ENCODE measurements around the gene TMEM100. TPM values are rescaled to one million over a fixed set of nuclear protein-coding genes. Genes with fewer than 3 reads are reported as not detected.

TMEM100 gene
- total and polyA plus RNA-seq, 2 donors (not counting 1 experiment from before 2014, with no cell fraction given) = not detected

- H3K4me3 Mint-ChIP-seq = no peak overlapping the region
- no peak overlapping the region for H3K4me3 ChIP-seq (ENCODE audit: control extremely low read depth in 1 of 5, extremely low read depth in 1 of 5, insufficient read depth in 1 of 5, low read depth in 2 of 5, low read length in 4 of 5)
- no peak overlapping the region for H3K4me2 ChIP-seq (replicated peaks; ENCODE audit: low read depth, low read length, poor library complexity, severe bottlenecking)
- intact Hi-C loops (cut with micrococcal nuclease) = no loop called here
- H3K9me3 Mint-ChIP-seq (ENCODE audit: insufficient read depth) = peaks cover 3% of the 10 kb centered on the region
- DNase-seq (no peak), ATAC-seq (ENCODE audit: low read depth) (no peak)
- H3K27me3 Mint-ChIP-seq = peaks cover 52% of the 10 kb centered on the region
- CTCF ChIA-PET = no interaction called here
- H3K27ac ChIP-seq (ENCODE audit: low read length in 2 of 2) = no peak overlapping the region
- H4K20me1 ChIP-seq (ENCODE audit: control insufficient read depth, insufficient read depth, low read length, poor library complexity, severe bottlenecking) = no peaks in the 10 kb centered on the region
- no peaks in the 10 kb centered on the region for H3K36me3 ChIP-seq (replicated peaks in 1 of 2; ENCODE audit: control extremely low read depth in 1 of 2, control insufficient read depth in 1 of 2, extremely low read depth in 1 of 2, insufficient read depth in 2 of 2, low read length in 1 of 2)
- no peak overlapping the region for H3K27ac Mint-ChIP-seq
- H3K79me2 ChIP-seq (ENCODE audit: control insufficient read depth, insufficient read depth, low read length) = no peaks in the 10 kb centered on the region
- H3K4me1 Mint-ChIP-seq = no peaks in the 10 kb centered on the region
- TF ChIP-seq, protein P1, sequence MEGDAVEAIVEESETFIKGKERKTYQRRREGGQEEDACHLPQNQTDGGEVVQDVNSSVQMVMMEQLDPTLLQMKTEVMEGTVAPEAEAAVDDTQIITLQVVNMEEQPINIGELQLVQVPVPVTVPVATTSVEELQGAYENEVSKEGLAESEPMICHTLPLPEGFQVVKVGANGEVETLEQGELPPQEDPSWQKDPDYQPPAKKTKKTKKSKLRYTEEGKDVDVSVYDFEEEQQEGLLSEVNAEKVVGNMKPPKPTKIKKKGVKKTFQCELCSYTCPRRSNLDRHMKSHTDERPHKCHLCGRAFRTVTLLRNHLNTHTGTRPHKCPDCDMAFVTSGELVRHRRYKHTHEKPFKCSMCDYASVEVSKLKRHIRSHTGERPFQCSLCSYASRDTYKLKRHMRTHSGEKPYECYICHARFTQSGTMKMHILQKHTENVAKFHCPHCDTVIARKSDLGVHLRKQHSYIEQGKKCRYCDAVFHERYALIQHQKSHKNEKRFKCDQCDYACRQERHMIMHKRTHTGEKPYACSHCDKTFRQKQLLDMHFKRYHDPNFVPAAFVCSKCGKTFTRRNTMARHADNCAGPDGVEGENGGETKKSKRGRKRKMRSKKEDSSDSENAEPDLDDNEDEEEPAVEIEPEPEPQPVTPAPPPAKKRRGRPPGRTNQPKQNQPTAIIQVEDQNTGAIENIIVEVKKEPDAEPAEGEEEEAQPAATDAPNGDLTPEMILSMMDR (IDR thresholded peaks at IDR 0.05) = no peak
- no peak for TF ChIP-seq EZH2 (IDR thresholded peaks at IDR 0.05; ENCODE audit: borderline replicate concordance, insufficient read depth, low read depth, low read length, poor library complexity, severe bottlenecking)
- no peaks in the 10 kb centered on the region for H3K4me1 ChIP-seq (ENCODE audit: control insufficient read depth in 2 of 2, insufficient read depth in 2 of 2, low read length in 2 of 2)
- POLR2A ChIA-PET = no interaction called here
- H3K9ac ChIP-seq (ENCODE audit: low read length) = no peak overlapping the region
- no peak overlapping the region for H2AFZ ChIP-seq (ENCODE audit: insufficient read depth, low read depth, low read length, poor library complexity, severe bottlenecking)
- peaks cover 0 to 3% (median 0%) of the 10 kb centered on the region in 4 experiments for H3K27me3 ChIP-seq (replicated peaks in 1 of 4; ENCODE audit: control extremely low read depth in 1 of 4, control insufficient read depth in 3 of 4, insufficient read depth in 4 of 4, low read length in 3 of 4)
- WGBS (ENCODE audit: insufficient coverage) = no CpG with 5 or more reads among the region's 1 CpG
- H3K9me3 ChIP-seq (ENCODE audit: control extremely low read depth in 1 of 3, control insufficient read depth in 2 of 3, insufficient read depth in 1 of 3, low read length in 2 of 3) = peaks cover 0 to 3% (median 0%) of the 10 kb centered on the region in 3 donors
Observed at GRCh38 chr17:55704401-55704800, 18.3 kb downstream of the TMEM100 start.

DNA sequence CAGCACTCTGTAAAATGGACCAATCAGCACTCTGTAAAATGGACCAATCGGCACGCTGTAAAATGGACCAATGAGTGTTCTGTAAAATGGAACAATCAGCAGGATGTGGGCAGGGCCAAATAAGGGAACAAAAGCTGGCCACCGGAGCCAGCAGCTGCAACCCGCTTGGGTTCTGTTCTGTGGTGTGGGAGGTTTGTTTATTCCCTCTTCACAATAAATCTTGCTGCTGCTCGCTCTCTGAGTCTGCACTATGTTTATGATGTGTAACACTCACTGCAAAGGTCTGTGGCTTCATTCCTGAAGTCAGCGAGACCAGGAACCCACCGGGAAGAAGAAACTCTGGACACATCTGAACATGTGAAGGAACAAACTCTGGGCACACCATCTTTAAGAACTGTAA lies 20.5 kb downstream of the TMEM100 start:
- no peak for TF ChIP-seq EZH2 (IDR thresholded peaks at IDR 0.05; ENCODE audit: borderline replicate concordance, insufficient read depth, low read depth, low read length, poor library complexity, severe bottlenecking)
- TF ChIP-seq, protein P1 (IDR thresholded peaks at IDR 0.05) = no peak
- WGBS (ENCODE audit: insufficient coverage) = 98% methylated on average over 4 of the region's 7 CpGs
- H3K9me3 Mint-ChIP-seq (ENCODE audit: insufficient read depth) = peaks cover 3% of the 10 kb centered on the region
- peaks cover 0 to 3% (median 0%) of the 10 kb centered on the region in 3 donors for H3K9me3 ChIP-seq (ENCODE audit: control extremely low read depth in 1 of 3, control insufficient read depth in 2 of 3, insufficient read depth in 1 of 3, low read length in 2 of 3)
- no peak overlapping the region for H3K4me3 ChIP-seq (ENCODE audit: control extremely low read depth in 1 of 5, extremely low read depth in 1 of 5, insufficient read depth in 1 of 5, low read depth in 2 of 5, low read length in 4 of 5)
- no peaks in the 10 kb centered on the region for H3K4me1 Mint-ChIP-seq
- DNase-seq (no peak), ATAC-seq (ENCODE audit: low read depth) (no peak)
- no peaks in the 10 kb centered on the region for H4K20me1 ChIP-seq (ENCODE audit: control insufficient read depth, insufficient read depth, low read length, poor library complexity, severe bottlenecking)
- no peak overlapping the region for H3K27ac Mint-ChIP-seq
- H3K36me3 ChIP-seq (replicated peaks in 1 of 2; ENCODE audit: control extremely low read depth in 1 of 2, control insufficient read depth in 1 of 2, extremely low read depth in 1 of 2, insufficient read depth in 2 of 2, low read length in 1 of 2) = no peaks in the 10 kb centered on the region
- CTCF ChIA-PET = no interaction called here
- peaks cover 47% of the 10 kb centered on the region for H3K27me3 Mint-ChIP-seq
- no peaks in the 10 kb centered on the region for H3K79me2 ChIP-seq (ENCODE audit: control insufficient read depth, insufficient read depth, low read length)
- H3K4me2 ChIP-seq (replicated peaks; ENCODE audit: low read depth, low read length, poor library complexity, severe bottlenecking) = no peak overlapping the region
- no peaks in the 10 kb centered on the region for H3K4me1 ChIP-seq (ENCODE audit: control insufficient read depth in 2 of 2, insufficient read depth in 2 of 2, low read length in 2 of 2)
- peaks cover 0 to 6% (median 0%) of the 10 kb centered on the region in 4 experiments for H3K27me3 ChIP-seq (replicated peaks in 1 of 4; ENCODE audit: control extremely low read depth in 1 of 4, control insufficient read depth in 3 of 4, insufficient read depth in 4 of 4, low read length in 3 of 4)
- POLR2A ChIA-PET = no interaction called here
- H3K27ac ChIP-seq (ENCODE audit: low read length in 2 of 2) = no peak overlapping the region
- no peak overlapping the region for H3K4me3 Mint-ChIP-seq
- intact Hi-C loops (cut with micrococcal nuclease) = no loop called here
- H3K9ac ChIP-seq (ENCODE audit: low read length) = no peak overlapping the region
- no peak overlapping the region for H2AFZ ChIP-seq (ENCODE audit: insufficient read depth, low read depth, low read length, poor library complexity, severe bottlenecking)

All from B cell (primary cell).